NCI-H2227 (cell line): ENCODE measurements around the gene RNF222.
"Not testable (repeated sequence)": the region's sequence is repeated elsewhere in the genome, so short reads cannot be mapped to it uniquely, and the experiment has no call there.

Experiments
- DNase-seq: peaks from one replicate; lab custom pipeline; 2025; ENCODE audit not compliant: unreplicated experiment; lab: John Stamatoyannopoulos, UW

Gene RNF222

DNA sequence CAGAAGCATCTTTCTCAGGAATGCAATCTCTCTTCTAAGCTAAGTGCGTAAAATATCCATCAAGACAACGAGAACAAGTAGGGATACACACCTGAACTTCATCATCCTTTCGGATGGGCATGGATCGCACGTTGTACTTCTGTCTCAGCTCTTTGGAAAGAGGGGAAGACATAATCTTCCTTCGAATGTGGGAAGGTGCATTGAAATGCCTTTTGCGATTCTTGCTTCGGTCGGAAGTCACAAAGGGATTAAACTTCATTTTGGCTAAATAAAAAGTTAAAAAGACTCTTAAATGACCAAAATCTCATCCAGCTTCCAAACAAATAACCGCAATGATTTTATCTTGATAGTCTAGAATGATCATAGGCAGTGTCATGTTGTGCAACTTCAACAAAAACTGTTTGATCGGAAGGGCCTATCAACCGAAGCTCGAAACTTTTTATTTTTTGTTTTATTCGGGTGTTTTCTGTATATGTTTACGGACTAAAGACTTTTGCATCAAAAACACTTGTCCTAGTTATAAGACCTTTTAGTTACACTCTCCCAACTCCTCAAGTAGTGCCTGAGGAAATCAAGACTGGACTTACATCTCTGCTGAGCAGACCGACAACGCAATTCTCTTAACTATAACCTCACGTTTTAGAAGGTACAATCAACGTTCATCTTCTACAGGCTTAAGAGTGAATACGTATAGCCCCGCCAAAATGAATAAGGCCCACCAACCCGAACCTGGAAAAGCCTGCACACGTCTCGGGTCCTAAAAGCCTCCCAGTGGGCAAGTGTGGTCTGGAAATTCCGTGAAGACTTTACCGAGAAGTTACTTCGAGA lies 15.4 kb downstream of the RNF222 start:
- peak; percentile 27 for DNase-seq

DNA sequence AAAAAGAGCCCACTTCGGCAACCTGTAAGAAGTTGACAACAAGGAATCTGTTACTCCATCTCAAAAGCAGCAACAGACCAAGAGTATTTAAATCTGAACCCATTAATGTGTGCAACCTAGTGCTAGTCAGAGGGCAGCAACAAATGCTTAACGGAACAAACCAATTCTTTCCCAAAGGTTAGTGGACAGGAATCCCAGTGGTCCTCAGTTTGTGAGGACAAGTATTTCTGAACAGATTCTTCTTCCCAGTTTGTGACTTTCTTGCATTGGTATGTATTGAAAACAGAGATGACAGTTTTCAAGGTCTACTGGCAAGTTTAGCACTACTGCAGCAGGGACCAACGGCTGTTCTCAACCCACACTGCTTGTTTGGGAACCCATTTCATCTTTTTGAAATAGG lies 17.6 kb downstream of the RNF222 start:
- DNase-seq = no peak

DNA sequence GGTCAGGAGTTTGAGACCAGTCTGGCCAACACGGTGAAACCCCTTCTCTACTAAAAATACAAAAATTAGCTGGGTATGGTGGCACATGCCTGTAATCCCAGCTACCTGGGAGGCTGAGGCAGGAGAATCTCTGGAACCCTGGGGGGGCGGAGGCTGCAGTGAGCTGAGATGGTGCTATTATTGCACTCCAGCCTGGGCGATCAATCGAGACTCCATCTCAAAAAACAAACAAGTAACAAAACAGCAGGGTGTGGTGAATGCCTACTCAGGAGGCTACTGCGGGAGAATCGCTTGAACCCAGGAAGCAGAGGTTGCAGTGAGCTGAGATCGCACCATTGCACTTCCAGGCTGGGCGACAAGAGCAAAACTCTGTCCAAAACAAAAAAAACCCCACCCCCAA lies 19.5 kb downstream of the RNF222 start:
- not testable (repeated sequence) for DNase-seq

DNA sequence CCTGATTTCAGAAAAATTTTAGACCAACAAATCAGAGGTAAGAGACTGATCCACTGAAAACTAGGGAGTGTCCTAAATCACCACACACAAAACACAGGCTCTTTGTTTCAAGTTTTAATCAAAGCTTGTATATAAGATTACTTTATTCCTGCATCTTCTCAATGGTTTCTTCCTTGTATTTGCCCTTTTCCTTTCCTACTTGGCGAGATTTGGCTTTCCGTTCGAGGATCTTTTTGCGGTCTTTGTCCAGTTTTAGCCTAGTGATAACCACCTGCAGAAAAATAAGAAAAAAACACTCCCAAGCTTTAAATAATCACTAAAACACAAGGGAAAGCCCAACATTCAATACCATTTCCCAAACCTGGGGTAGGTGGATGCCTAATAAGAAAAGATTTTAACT lies 20.2 kb downstream of the RNF222 start:
- DNase-seq = no peak

- peak; percentile 89 for DNase-seq
Observed at GRCh38 chr17:8376271-8377067, 21.2 kb downstream of the RNF222 start, which contains the start of gene KRABD2. TSS of gene KRABD2 (minus strand) at chr17:8376704.

GRCh38 chr17:8375738-8376259 lies 21.8 kb downstream of the RNF222 start:
- peak; percentile 45 for DNase-seq

GRCh38 chr17:8373856-8374255 lies 23.8 kb downstream of the RNF222 start:
- DNase-seq = not testable (repeated sequence)

GRCh38 chr17:8372422-8372821 lies 25.2 kb downstream of the RNF222 start:
- no peak for DNase-seq

GRCh38 chr17:8371786-8372185 lies 25.8 kb downstream of the RNF222 start:
- no peak for DNase-seq

DNA sequence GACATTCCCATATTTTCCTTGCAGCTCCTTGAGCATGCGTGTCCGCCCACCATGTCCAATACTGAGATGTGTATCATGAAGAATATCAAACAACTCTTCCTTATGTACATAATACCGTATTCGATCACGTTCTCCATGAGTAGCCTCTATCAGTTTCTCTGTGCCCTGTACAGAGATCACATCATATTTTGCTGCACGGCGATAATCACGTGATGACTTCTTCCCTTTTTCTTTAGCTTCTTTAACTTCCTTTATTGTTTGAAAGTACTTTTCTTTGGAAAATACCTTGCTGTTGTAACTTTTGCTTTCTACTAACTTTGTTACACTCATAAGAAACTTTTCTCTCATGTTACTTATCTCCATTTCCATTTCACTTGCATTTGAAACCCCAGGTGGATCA lies 27.7 kb downstream of the RNF222 start:
- no peak for DNase-seq

GRCh38 chr17:8368193-8368592 lies 29.4 kb downstream of the RNF222 start:
- DNase-seq = no peak

GRCh38 chr17:8366231-8366630 lies 31.4 kb downstream of the RNF222 start:
- DNase-seq = no peak

- DNase-seq = no peak
Observed at GRCh38 chr17:8365143-8365542, 32.5 kb downstream of the RNF222 start.

GRCh38 chr17:8362651-8363332 lies 34.8 kb downstream of the RNF222 start:
- DNase-seq = no peak

DNA sequence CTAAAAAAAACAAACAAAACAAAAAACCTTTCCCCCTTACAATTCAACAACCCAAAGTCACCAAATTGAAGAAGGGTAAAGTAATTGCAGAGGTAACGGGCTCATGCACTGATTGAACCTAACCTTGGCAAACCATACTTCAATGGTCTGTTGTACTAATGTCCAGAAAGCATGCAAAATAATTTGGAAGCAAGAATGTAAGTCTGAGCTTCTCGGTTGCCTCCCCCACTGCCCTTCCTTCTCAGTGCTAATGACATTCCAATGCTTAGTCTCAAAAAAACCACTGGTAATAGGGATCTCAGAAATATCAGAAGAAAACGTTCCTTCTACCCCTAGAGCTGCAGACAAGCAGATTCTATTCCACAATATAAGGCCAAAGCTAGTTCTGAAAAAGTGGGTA lies 36.9 kb downstream of the RNF222 start:
- DNase-seq = no peak

GRCh38 chr17:8360260-8360659 lies 37.4 kb downstream of the RNF222 start:
- no peak for DNase-seq

GRCh38 chr17:8359769-8360168 lies 37.9 kb downstream of the RNF222 start:
- DNase-seq = no peak

GRCh38 chr17:8357910-8358309 lies 39.7 kb downstream of the RNF222 start:
- DNase-seq = no peak

DNA sequence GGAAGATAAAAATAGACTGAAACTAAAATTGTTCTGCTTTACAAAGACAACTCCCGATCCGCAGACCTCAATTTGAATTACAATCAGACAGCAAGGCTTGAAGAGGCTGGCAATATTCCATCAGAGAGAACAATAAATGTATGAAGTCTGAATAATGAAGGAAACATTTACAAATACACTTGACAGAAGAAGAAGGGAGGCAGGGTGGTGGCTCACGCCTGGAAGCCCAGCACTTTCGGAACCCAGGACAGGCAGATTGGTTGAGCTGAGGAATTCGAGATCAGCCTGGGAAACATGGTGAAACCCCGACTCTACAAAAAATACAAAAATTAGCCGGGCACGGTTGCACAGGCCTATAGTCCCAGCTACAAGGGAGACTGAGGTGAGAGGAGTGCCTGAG lies 43.4 kb downstream of the RNF222 start:
- no peak for DNase-seq

DNA sequence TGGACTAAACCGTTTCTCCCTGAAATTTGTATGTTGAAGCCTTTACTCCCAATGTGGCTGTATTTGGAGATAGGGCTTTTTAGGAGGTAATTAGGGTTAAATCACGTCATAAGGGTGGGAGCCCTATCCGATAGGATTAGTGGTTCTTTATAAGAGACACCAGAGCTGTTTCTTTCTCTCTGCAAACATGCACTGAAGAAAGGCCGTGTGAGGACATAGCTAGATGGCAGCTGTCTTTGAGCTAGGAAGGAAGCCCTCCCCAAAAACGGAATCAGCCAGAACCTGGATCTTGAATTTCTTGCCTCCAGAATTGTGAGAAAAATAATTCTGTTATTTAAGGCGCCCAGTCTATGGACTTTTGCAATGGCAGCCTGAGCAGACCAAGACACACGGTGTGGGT lies 43.9 kb downstream of the RNF222 start:
- DNase-seq = no peak

- DNase-seq = no peak
Observed at GRCh38 chr17:8350339-8350738, 47.3 kb downstream of the RNF222 start.
